Measurements from ENCODE around the gene SYT8.

Gene SYT8

DNA sequence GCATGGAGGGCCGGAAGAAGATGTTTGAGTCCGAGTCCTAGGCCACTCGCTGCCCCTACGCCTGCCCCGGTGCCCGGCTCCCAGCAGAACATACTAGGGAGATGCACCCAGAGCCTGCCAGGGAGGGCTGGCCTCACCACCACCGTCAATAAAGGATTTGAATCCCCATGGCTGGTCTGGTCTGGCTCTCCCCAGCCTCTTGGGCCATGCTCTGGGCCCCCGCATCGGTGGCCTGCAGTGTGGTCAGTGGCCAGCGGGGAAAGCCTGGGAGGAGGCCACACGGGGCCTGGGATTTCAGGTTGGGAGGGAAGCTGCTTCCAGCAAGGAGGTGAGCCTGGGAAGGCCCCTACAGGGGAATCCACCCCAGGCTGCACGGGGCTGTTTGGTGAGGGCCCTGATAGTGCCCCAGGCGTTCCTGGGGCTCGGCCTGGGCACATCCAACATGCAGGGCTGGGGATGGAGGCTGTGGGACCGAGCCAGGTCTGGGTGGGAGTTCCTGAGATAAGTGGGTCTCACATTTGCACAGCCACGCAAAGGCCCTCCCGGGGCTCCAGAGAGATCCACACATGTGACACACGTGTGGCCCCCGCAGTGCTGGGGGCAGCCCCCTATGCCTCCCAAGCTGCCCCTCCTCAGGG lies 6.8 kb downstream of the SYT8 start:
- no peak for DNase-seq (ENCODE audit: low spot score)
- H3K9me3 Mint-ChIP-seq = no peaks in the 10 kb centered on the region
- H3K4me3 Mint-ChIP-seq = no peak overlapping the region
- no peak overlapping the region for H3K27ac Mint-ChIP-seq
- no peaks in the 10 kb centered on the region for H3K27me3 Mint-ChIP-seq (ENCODE audit: low read depth)
- H3K4me1 Mint-ChIP-seq (ENCODE audit: low read depth) = peaks cover 30% of the 10 kb centered on the region
- H3K36me3 Mint-ChIP-seq (ENCODE audit: low read depth) = no peaks in the 10 kb centered on the region

DNA sequence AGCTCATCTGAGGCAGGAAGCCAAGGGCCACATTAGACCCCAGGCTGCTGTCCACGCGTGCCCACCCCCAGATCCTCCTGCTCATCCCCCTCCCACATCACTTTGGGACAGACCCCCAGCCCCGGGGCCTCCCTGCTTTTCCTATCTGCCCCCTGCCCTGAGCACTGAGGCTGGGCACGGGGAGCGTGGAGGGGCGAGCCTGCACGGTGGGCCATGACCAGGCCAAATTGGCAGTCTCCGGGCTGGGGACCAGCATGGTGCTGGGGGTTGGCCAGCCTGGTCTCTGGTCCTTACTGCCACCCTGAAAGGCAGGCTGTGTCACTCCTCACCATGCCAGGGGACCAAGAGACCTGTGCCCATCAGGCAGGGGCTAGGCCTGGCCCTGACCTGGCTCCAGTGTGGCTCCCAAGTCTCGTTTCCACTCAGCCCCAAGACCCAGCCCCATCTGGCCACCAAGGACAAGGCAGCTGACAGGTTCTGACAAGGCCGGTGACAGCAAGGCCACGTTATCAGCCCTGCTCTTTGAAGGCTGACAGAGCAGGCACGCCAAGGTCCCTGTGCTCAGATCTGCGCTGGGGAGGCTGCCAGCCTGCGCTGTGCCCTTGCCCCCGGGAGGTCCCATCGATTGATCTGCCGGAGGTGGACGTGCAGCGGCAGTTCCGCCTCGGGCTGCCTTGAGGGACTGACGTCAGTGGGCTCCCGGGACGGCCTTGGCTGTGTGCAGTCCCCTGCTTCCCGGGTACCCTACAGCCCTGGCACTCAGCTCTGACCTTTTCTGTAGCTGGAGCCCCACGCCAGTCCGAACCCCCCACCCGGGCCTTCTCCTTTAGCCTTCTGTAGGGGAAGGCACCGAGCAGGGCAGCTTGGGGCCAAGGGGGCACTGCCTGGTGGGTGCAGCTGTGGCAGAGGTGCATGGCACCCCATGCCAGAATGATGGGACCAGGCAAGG lies 7.6 kb downstream of the SYT8 start:
- Mint-ChIP-seq H3K4me3 (peak overlapping the region; percentile 75), H3K9me3 (no peaks in the 10 kb centered on the region), H3K36me3 (ENCODE audit: low read depth) (no peaks in the 10 kb centered on the region), H3K27ac (peak overlapping the region; percentile 86), H3K4me1 (ENCODE audit: low read depth) (peaks cover 33% of the 10 kb centered on the region), H3K27me3 (ENCODE audit: low read depth) (no peaks in the 10 kb centered on the region)
- DNase-seq (ENCODE audit: low spot score) = no peak

DNA sequence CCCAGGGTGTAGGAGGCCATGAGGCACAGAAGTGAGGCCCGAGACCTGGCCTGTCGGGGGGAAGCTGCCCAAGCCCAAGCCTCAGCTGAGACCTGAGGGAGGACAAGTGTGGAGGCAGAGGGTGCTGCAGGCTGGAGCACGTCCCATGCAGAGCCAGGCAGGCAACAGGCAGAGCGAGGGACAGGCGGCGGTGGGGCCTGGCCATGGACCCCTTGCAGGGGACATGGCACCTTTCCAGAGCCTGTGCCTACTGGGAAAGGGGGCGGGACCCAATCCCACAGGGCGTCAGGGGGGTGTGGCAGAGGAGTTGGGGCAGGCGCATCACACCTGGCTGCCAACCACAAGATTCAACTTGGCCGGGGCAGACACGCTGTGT lies 8.3 kb downstream of the SYT8 start:
- Mint-ChIP-seq H3K27ac (peak overlapping the region; percentile 86), H3K4me3 (peak overlapping the region; percentile 75), H3K27me3 (ENCODE audit: low read depth) (no peaks in the 10 kb centered on the region), H3K36me3 (ENCODE audit: low read depth) (no peaks in the 10 kb centered on the region), H3K9me3 (no peaks in the 10 kb centered on the region), H3K4me1 (ENCODE audit: low read depth) (peaks cover 37% of the 10 kb centered on the region)
- DNase-seq (ENCODE audit: low spot score) = no peak

DNA sequence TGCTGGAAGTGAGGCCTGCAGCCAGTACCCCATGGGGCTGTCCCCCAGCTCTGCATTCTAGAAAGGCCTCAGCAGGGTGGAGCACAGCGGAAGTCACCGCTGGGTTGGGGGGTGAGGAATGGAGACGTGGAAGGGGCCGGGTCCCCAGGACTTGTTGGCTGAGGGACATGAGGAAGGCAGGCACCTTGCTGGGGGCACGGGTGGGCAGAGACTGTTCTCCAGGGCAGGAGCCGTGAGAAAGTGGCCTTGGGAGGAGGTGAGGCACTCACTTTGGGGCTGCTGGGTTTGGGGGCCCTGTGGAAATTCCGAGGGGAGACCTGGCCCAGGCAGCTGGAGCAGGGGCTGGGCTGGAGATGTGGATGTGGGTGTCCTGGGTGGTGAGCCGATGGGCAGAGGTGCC lies 9.0 kb downstream of the SYT8 start:
- no peaks in the 10 kb centered on the region for H3K27me3 Mint-ChIP-seq (ENCODE audit: low read depth)
- H3K4me1 Mint-ChIP-seq (ENCODE audit: low read depth) = peaks cover 39% of the 10 kb centered on the region
- H3K9me3 Mint-ChIP-seq = no peaks in the 10 kb centered on the region
- H3K36me3 Mint-ChIP-seq (ENCODE audit: low read depth) = no peaks in the 10 kb centered on the region
- peak overlapping the region; percentile 75 for H3K4me3 Mint-ChIP-seq
- DNase-seq (ENCODE audit: low spot score) = no peak
- peak overlapping the region; percentile 86 for H3K27ac Mint-ChIP-seq

DNA sequence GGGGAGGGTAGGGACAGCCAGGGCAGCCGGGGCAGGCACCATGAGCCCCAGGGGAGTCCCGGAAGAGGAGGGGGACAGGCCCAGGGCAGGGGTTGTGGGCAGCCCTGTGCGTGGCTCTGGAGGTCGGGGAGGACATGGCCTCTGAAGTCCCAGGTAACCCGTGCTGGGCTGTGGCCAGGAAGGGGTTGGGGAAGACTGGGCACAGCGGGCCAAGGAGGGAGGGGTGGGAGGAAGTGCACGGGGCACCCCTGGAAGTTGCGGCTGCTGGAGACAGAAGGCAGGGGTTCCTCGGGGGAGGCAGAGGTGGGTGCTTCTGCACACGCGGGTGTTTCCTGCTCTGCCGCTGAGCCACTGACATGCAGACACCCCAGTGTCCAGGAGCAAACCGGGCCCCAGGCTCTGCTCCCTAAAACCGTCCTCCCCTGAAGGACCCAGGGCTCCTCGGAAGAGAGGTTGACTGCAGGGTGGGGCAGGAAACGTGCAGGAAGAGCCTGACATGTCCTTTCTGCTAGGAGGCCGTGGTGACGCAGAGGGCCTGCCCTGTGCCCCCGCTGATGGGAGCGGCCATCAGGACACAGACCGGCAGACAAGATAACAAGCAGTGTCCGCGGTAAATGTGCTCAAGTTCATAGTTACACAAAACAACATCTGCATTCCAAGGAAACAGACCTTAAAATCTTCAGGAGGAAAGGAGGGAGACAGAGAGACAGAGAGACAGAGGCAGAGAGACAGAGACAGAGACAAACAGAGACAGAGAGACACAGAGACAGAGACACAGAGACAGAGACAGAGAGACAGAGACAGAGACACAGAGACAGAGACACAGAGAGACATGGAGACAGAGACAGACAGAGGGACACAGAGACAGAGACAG lies 9.7 kb downstream of the SYT8 start:
- H3K9me3 Mint-ChIP-seq = no peaks in the 10 kb centered on the region
- peak overlapping the region; percentile 86 for H3K27ac Mint-ChIP-seq
- H3K36me3 Mint-ChIP-seq (ENCODE audit: low read depth) = no peaks in the 10 kb centered on the region
- H3K27me3 Mint-ChIP-seq (ENCODE audit: low read depth) = no peaks in the 10 kb centered on the region
- peak; percentile 48 for DNase-seq (ENCODE audit: low spot score)
- H3K4me3 Mint-ChIP-seq = peak overlapping the region; percentile 75
- peaks cover 40% of the 10 kb centered on the region for H3K4me1 Mint-ChIP-seq (ENCODE audit: low read depth)

DNA sequence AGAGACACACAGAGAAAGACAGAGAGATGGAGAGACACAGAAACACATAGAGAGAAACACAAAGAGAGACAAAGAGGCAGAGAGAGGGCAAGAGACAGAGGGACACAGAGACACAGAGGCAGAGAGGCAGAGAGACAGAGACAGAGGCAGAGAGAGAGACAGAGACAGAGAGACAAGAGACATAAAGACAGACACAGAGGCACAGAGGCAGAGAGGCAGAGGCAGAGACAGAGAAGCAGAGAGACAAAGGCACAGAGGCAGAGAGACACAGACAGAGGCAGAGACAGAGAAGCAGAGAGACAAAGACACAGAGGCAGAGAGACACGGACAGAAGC lies 10.3 kb downstream of the SYT8 start:
- Mint-ChIP-seq H3K36me3 (ENCODE audit: low read depth) (no peaks in the 10 kb centered on the region), H3K9me3 (no peaks in the 10 kb centered on the region), H3K27ac (peak overlapping the region; percentile 86), H3K4me1 (ENCODE audit: low read depth) (peaks cover 38% of the 10 kb centered on the region), H3K4me3 (peak overlapping the region; percentile 75), H3K27me3 (ENCODE audit: low read depth) (no peaks in the 10 kb centered on the region)
- no peak for DNase-seq (ENCODE audit: low spot score)

DNA sequence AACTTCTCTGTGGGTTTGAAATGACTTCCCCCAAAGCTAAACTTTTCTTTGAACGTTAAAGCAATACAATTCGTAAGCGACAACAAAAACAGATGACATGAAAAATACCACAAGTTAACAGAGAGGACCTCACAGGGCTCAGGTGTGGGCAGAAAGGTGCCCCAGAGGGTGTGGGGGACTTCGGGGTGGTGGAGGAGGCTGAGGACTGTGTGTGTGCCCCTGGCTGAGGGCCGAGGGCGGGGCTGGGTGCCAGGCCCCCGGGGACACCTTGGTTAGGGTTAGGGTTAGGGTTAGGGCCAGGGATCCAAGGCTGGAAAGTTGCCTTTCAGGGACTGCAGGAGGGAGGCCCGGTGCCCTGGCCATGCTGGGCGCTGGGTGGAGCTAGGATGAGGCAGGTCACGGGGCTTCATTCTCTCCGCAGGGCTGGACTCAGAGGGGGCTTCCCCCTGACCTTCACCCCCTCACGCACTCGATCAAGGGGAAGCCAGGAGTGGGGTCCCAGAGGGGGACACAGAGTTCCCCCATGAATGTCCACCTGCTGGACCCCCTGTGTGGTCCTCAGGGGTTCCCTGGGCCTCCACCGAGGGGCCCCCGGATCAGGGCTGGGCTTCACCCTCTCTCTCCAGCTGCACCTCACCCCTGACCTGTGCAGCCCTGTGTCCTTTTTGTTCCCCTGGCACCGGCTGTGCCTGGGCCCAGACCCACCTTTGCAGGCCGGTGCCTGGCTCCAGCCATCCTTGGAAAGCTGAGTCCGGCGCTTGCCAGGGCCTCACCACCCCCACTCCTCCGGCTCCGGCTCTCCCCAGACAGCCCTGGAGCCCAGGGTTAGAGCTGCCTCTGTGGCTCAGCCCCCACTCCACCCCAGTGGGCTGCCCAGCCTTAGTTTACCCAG lies 11.0 kb downstream of the SYT8 start:
- Mint-ChIP-seq H3K27me3 (ENCODE audit: low read depth) (no peaks in the 10 kb centered on the region), H3K9me3 (no peaks in the 10 kb centered on the region), H3K4me1 (ENCODE audit: low read depth) (peaks cover 44% of the 10 kb centered on the region), H3K27ac (peak overlapping the region; percentile 86), H3K36me3 (ENCODE audit: low read depth) (no peaks in the 10 kb centered on the region), H3K4me3 (peak overlapping the region; percentile 75)
- DNase-seq (ENCODE audit: low spot score) = no peak

DNA sequence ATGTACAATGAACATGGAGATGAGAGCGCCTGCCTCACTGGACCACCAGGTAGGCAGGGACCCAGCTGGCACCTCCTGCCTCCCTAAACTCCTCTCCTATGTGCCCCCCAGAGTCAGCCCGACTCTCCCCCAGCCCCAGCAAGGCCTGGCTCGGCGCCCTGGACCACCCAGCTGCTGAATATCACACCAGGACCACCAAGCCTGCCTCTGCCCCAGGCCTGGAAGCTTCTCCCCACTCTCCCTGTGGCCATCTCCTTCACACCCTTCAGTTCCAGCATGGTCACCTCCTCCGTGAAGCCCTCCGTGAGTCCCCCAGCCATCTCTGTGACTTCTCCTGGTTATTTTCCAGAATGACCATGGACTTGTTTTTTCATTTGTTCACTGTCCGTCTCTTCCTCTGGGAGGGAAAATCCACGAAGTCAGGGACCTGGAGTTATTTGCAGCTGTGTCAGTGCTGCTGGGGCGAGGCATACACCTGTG lies 11.7 kb downstream of the SYT8 start:
- H3K36me3 Mint-ChIP-seq (ENCODE audit: low read depth) = no peaks in the 10 kb centered on the region
- peak overlapping the region; percentile 74 for H3K27ac Mint-ChIP-seq
- no peaks in the 10 kb centered on the region for H3K9me3 Mint-ChIP-seq
- no peaks in the 10 kb centered on the region for H3K27me3 Mint-ChIP-seq (ENCODE audit: low read depth)
- peaks cover 48% of the 10 kb centered on the region for H3K4me1 Mint-ChIP-seq (ENCODE audit: low read depth)
- no peak overlapping the region for H3K4me3 Mint-ChIP-seq
- DNase-seq (ENCODE audit: low spot score) = no peak

DNA sequence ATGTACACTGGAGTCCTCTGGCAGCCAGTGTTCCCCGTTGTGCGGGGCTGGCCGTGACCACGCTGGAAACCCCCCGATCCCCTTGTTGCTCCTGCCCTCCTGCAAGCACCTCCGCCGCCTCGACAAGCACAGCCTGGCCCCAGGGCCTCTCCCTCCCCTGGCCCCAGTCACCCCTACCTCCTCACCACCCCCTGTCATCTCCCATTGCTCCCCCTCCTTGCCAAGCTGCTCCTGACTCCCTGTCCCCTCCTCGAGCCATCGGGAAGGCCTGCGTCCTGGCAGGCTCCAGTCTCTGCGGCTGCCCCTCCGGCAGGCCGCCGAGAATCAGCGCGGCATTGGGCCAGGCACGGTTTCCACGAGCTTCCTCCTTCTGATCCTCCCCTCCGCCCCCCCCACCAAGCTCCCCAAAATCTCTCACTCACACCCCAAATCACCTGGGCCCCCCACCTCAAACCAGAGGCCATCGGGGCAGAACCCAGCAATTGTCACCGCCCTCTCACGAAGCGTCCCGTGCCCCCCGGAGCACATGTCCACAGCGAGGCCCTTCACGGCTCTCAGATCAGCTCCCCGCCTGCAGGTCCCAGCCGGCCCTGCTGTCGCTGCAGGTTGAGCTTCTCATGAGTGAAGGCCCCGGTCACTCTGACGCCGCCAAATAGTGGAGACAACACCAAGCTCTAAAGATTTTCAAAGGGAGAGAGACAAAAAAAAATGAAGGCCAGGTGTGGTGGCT lies 12.4 kb downstream of the SYT8 start:
- Mint-ChIP-seq H3K27me3 (ENCODE audit: low read depth) (no peaks in the 10 kb centered on the region), H3K36me3 (ENCODE audit: low read depth) (no peaks in the 10 kb centered on the region), H3K9me3 (no peaks in the 10 kb centered on the region), H3K4me3 (no peak overlapping the region), H3K27ac (peak overlapping the region; percentile 77), H3K4me1 (ENCODE audit: low read depth) (peaks cover 51% of the 10 kb centered on the region)
- DNase-seq (ENCODE audit: low spot score) = no peak

DNA sequence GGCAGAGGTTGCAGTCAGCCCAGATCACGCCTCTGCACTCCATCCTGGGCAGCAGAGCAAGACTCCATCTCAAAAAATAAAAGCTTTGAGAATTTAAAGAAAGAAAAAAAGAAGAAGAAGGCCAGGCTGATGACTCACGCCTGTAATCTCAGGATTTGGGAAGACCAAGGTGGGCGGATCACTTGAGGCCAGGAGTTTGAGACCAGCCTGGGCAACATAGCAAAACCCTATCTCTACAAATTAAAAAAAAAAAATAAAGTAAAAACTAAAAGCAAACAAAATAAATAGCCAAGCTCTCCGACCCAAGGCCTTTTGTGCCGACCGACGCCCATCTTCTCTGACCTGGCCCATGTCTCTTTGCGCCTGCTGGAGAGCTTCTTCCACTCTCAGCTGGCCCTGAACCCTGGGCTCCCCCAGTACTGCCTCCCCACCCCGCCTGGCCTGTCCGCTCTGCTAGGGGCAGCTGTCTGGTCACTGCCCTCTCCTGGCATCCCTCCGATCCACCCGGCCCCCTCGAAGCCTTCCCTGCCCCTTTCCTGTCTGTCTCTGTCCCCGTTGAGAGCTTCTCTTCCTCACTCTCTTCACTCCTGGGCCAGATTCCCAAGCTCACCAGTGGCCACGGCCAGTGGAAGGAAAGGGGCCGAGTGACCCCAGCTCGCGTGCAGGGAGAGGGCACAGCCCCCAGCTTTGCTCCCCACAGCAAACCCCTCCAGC lies 13.3 kb downstream of the SYT8 start:
- Mint-ChIP-seq H3K4me1 (ENCODE audit: low read depth) (peaks cover 60% of the 10 kb centered on the region), H3K4me3 (no peak overlapping the region), H3K9me3 (no peaks in the 10 kb centered on the region), H3K27me3 (ENCODE audit: low read depth) (no peaks in the 10 kb centered on the region), H3K27ac (peak overlapping the region; percentile 77), H3K36me3 (ENCODE audit: low read depth) (peaks cover 3% of the 10 kb centered on the region)
- no peak for DNase-seq (ENCODE audit: low spot score)

DNA sequence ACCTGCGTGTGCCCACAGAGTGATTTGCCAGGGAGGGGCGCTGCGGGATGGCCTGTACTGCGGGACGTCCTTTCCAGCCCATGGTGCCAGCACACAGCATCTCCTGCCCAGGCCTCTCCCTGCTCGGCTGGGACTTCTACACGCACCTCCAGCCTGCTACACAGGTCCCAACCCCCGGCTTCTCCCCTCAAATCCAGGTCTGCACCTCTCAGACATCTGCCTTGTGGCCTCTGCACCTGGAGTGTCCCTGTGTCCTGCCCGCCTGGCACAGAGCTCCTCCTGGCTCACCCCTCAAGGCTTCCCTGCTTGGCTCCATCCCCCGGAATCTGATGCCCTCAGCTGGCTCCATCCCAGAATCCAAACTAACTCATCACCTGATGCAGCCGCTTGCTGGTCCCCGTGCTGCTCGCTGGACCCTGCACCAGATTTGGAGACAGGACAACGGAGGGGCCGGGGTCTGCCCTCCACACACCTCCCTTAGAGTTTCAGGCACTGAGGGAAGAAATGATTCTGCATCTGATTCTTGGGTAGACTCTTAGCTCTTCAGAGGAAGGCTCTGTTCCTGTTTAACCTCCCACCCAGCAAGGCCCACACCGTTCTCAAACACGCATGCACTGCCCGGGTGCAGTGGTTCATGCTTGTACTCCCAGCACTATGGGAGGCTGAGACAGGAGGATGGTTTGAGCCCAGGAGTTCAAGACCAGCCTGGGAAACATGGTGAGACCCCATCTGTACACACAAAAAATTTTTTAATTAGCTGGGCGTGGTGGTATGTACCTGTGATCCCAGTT lies 14.0 kb downstream of the SYT8 start:
- Mint-ChIP-seq H3K4me3 (no peak overlapping the region), H3K27me3 (ENCODE audit: low read depth) (no peaks in the 10 kb centered on the region), H3K4me1 (ENCODE audit: low read depth) (peaks cover 54% of the 10 kb centered on the region), H3K27ac (peak overlapping the region; percentile 71), H3K9me3 (no peaks in the 10 kb centered on the region), H3K36me3 (ENCODE audit: low read depth) (peaks cover 11% of the 10 kb centered on the region)
- DNase-seq (ENCODE audit: low spot score) = no peak
